HG02678 (cell line): ENCODE results near the gene HFM1.
"Not testable (repeated sequence)": the region's sequence is repeated elsewhere in the genome, so short reads cannot be mapped to it uniquely, and the experiment has no call there.

Experiments used
- ATAC-seq: cut with Tn5 transposase; IDR thresholded peaks from one replicate; pipeline ENCODE4 v1.9.1; 2021; ENCODE audit warnings: mild to moderate bottlenecking, moderate library complexity; ENCODE audit not compliant: unreplicated experiment

The HFM1 gene

DNA sequence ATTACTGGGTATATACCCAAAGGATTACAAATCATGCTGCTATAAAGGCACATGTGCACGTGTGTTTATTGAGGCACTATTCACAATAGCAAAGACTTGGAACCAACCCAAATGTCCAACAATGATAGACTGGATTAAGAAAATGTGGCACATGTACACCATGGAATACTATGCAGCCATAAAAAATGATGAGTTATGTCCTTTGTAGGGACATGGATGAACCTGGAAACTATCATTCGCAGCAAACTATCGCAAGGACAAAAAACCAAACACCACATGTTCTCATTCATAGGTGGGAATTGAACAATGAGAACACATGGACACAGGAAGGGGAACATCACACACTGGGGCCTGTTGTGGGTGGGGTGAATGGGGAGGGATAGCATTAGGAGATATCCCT is 32.4 kb downstream of the HFM1 start:
- not testable (repeated sequence) for ATAC-seq

DNA sequence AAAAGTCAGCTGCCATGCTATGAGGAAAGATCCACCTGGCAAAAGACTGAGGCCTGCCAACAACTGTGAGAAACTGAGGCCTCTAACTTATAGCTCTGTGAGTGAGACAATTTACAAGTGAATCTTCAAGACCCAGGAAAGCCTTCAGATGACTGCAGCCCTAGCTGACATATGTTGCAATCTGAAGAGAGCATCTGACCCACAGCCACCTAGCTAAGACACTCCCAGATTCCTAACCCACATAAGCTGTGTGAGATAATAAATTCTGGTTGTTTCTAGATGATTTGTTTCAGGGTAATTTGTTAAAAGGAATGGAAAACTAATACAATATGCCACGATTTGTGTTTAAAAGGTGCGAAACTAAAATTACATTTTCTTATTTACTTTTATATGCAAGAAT is 55.1 kb downstream of the HFM1 start:
- no peak for ATAC-seq

GRCh38 chr1:91346824-91347223 is 57.8 kb downstream of the HFM1 start:
- ATAC-seq: no peak

- ATAC-seq: no peak
Observed at GRCh38 chr1:91345395-91346005, 59.1 kb downstream of the HFM1 start.

- no peak for ATAC-seq
Observed at GRCh38 chr1:91338501-91338900, 66.1 kb downstream of the HFM1 start.

GRCh38 chr1:91335603-91336002 is 69.0 kb downstream of the HFM1 start:
- ATAC-seq: no peak

GRCh38 chr1:91334856-91335255 is 69.8 kb downstream of the HFM1 start:
- ATAC-seq: no peak

DNA sequence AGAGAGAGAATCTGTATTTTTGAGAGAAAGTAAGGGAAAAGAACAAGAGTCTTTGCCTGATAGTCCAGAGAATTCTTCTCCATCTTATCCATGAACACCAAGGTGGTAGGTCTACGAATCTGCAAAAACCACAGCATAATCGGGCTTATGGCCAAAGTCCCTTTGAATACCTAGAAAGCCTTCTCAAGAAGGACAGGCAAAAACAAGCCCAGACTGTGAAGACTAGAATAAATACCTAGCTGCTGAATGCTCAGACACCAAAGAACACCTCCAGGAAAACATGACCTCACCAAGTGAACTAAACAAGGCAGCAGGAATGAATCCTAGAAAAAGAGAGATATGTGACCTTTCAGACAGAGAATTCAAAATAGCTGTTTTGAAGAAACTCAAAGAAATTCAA is 79.2 kb downstream of the HFM1 start:
- no peak for ATAC-seq

DNA sequence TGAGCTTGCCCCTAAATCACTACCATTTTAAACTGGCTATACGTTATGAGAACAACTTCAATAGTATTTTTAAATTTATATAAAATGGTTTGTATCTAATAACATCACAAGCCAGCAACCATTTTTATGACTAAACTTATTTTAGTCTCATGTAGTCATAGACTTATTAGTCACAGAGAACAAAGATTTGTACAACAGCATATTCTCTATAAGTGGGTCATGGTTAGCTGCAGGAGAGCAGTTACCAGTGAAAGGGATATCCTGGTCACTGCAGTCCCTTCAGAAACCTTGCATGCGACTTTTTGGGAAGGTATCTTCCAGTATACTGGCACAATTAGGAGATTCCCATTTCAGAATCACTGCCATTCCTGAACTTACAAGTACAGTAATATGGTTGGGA is 90.0 kb downstream of the HFM1 start:
- no peak for ATAC-seq

GRCh38 chr1:91311672-91312071 is 93.0 kb downstream of the HFM1 start:
- ATAC-seq: no peak

DNA sequence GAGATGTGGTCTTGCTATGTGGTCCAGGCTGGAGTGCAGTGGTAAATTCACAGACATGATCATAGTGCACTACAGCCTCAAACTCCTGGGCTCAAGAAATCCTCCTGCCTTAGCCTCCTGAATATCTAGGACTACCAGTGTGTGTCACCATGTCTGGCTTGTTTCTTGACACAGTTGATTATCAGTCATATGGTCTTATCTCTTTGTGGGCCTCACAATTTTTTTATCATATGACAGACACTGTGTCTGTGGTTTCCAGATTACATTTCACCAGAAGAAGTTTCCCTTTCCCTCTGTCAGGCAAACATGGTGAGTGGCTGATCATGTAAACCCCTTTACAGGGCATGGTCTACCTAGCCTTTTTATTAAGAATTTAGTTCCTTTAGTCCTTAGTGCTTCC is 96.1 kb downstream of the HFM1 start:
- no peak for ATAC-seq

DNA sequence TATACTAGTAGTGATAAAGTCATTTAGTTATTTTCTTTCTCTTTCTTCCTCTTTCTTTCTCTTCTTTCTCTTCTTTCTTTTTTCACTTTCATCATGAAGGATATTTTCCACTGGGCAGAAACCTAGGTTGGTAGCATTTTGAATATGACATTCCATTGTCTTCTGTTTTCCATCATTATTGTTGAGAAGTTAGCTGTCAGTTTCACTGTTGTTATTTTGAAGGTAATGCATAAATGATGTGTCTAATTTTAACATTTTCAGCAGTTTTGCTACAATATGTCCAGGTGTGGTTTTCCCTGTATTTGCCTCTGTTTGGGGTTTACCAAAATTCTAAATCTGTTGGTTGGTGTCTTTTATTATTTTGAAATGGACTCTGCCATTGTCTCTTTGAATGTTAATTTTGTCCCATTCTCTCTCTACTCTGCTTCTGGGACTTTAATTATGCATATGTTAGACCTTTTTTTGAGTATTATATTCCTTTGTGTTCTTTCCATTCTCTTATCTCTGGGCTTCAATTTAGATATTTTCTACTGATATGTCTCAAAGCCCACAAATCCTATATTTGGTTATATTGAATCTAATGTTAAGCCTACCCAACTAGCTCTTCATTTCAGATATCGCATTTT is 96.7 kb downstream of the HFM1 start:
- ATAC-seq: no peak

DNA sequence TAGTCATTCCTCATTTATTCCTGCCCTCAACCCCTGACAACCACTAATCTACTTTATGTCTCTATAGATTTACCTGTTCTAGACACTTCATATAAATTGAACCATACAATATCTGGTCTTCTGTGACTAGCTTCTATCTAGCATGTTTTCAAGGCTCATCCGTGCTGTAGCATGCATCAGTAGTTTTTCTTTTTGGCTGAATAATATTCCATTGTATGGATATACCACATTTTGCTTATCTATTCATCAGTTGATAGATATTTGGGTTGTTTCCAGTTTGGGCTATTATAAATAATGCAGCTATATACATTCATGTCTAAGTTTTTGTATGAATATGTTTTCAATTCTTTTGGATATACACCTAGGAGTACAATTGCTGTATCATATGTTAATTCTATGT is 101.5 kb downstream of the HFM1 start:
- ATAC-seq: no peak

GRCh38 chr1:91288843-91289553 is 115.6 kb downstream of the HFM1 start:
- not testable (repeated sequence) for ATAC-seq

DNA sequence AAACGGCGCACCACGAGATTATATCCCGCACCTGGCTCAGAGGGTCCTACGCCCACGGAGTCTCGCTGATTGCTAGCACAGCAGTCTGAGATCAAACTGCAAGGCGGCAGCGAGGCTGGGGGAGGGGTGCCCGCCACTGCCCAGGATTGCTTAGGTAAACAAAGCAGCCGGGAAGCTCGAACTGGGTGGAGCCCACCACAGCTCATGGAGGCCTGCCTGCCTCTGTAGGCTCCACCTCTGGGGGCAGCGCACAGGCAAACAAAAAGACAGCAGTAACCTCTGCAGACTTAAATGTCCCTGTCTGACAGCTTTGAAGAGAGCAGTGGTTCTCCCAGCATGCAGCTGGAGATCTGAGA is 117.7 kb downstream of the HFM1 start:
- not testable (repeated sequence) for ATAC-seq

GRCh38 chr1:91286259-91286961 is 118.2 kb downstream of the HFM1 start:
- not testable (repeated sequence) for ATAC-seq

DNA sequence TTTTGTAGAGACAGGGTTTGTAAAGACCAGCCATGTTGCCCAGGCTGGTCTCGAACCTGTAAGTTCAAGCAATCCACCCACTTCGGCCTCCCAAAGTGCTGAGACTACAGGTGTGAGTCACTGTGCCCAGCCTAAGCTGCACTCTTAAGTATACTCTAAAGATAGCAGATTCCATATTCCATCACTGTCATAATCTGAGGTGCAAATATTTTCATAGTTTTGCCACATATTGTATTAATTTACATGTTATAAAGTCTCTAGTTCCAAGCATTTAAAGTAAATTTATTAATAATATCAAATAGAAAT is 121.3 kb downstream of the HFM1 start:
- ATAC-seq: no peak

DNA sequence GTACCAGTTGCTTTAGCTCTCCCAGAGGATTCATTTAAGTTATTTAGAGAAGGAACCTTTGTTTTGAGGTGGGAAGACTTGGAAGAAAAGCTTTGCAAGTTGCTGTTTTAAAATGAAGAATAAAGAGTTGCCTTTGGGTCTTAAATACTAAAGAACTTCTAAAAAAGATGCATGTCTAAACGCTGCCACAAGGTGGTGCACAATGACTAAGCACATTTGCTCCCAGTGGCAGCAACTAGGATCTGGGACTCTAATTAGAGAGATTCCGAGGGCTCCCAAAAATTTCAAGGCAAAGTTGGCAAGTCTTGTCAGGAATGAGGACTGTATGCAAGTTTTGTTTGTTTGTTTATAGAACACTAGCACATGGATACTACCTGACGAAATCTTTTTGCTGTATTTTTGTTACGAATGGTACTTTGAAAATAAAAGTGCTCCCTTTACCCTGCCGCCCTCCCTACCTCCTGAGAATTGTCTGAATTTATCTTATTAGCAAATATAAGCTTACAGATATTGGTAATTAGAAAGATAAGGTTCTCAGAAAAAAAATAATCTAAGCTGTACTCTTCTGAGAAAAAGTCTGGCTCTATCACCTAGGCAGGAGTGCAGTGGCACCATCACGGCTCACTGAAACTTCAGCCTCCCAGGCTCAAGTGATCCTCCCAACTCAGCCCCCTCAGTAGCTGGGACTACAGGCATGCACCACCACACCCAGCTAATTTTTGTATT is 121.8 kb downstream of the HFM1 start:
- peak; percentile 72 for ATAC-seq

- ATAC-seq: no peak
Observed at GRCh38 chr1:91281782-91282181, 122.9 kb downstream of the HFM1 start.

GRCh38 chr1:91278754-91279153 is 125.9 kb downstream of the HFM1 start:
- ATAC-seq: no peak

- no peak for ATAC-seq
Observed at GRCh38 chr1:91273875-91274274, 130.8 kb downstream of the HFM1 start.
